GM12864 (cell line): ENCODE measurements around the gene HRG.
"Not testable (repeated sequence)": the region's sequence is repeated elsewhere in the genome, so short reads cannot be mapped to it uniquely, and the experiment has no call there.

Source experiments
- DNase-seq: peaks from one replicate; pipeline ENCODE4 v3.0.0-alpha.2; 2011; ENCODE audit warnings: low read depth
- H3K4me3 ChIP-seq: 2 replicates; pipeline ENCODE4 v1.5.1; 2011; ENCODE audit warnings: mild to moderate bottlenecking, low read depth, low read length, control low read depth
- TF ChIP-seq, protein P1 (sequence below): IDR thresholded peaks from 2 replicates; pipeline ENCODE4 v1.5.1; 2011; ENCODE audit warnings: low read depth, mild to moderate bottlenecking, moderate library complexity, low read length, control low read depth, inconsistent platforms; ENCODE audit errors: missing control alignments

Gene HRG

DNA sequence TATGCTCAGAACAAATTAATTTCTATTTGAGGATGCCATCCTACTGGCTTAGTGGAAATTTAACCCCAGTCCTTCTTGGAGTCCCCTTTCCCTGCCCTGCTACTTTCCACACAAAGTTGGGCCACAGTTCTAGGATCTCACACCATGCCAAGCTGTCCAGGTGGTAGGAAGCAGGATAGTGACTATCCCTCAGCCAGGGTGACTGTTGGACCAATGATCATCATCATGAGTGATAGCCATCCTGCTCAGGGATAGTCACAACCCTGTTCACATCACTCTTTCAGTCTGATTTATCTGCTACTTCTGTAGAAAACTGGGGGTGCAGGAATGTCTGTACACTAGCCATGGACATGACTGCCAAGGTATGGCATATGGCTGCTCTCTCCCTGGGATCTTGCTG, 12.8 kb downstream of the HRG start:
- DNase-seq = no peak
- no peak overlapping the region for H3K4me3 ChIP-seq
- TF ChIP-seq, protein P1, sequence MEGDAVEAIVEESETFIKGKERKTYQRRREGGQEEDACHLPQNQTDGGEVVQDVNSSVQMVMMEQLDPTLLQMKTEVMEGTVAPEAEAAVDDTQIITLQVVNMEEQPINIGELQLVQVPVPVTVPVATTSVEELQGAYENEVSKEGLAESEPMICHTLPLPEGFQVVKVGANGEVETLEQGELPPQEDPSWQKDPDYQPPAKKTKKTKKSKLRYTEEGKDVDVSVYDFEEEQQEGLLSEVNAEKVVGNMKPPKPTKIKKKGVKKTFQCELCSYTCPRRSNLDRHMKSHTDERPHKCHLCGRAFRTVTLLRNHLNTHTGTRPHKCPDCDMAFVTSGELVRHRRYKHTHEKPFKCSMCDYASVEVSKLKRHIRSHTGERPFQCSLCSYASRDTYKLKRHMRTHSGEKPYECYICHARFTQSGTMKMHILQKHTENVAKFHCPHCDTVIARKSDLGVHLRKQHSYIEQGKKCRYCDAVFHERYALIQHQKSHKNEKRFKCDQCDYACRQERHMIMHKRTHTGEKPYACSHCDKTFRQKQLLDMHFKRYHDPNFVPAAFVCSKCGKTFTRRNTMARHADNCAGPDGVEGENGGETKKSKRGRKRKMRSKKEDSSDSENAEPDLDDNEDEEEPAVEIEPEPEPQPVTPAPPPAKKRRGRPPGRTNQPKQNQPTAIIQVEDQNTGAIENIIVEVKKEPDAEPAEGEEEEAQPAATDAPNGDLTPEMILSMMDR = no peak

DNA sequence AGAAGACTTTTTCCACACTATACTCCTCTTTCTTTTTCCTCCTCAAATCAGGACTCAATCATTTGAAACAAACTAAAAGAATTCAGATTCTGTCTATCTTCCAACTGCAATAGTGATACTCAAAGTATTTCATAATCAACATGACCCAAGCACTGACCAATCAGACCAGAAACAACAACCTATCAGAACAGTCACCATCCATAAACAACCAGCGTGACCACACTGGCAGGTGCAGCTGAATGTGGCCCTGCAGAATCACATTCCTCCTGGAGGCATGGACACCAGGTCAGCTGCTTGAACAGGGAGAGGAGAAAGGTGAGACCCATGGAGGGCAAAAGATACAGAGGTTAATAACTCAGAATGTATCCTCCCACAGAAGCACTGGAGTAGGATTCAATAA, 13.3 kb downstream of the HRG start:
- TF ChIP-seq, protein P1 = no peak
- no peak overlapping the region for H3K4me3 ChIP-seq
- no peak for DNase-seq

- H3K4me3 ChIP-seq = no peak overlapping the region
- TF ChIP-seq, protein P1 = no peak
- DNase-seq = no peak
Measured at GRCh38 chr3:186680869-186681268, 15.1 kb downstream of the HRG start.

DNA sequence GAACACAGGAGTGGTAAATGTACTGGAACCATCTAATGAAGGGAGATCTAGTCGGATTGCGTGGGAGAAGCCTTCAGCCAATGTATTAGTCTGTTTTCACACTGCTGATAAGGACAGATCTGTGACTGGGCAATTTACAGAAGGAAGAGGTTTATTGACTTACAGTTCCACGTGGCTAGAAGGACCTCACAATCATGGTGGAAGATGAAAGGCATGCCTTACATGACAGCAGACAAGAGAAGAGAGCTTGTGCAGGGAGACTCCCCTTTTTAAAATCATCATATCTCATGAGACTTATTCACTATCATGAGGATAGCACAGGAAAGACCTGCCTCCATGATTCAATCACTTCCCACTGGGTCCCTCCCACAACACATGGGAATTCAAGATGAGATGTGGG, 17.0 kb downstream of the HRG start:
- TF ChIP-seq, protein P1 = no peak
- DNase-seq = no peak
- no peak overlapping the region for H3K4me3 ChIP-seq

DNA sequence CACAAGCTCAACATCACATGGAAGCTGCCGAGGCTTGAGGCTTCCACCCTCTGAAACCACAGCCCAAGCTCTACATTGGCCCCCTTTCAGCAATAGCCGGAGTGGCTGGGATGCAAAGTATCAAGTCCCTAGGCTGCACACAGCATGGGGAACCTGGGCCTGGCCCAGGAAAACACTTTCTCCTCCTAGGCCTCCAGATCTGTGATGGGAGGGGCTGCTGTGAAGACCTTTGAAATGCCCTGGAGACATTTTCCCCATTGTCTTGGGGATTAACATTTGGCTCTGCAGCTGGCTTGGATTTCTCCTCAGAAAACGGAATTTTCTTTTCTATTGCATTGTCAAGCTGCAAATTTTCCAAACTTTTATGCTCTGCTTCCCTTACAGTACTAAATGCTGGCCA, 18.2 kb downstream of the HRG start:
- no peak overlapping the region for H3K4me3 ChIP-seq
- TF ChIP-seq, protein P1 = no peak
- no peak for DNase-seq

DNA sequence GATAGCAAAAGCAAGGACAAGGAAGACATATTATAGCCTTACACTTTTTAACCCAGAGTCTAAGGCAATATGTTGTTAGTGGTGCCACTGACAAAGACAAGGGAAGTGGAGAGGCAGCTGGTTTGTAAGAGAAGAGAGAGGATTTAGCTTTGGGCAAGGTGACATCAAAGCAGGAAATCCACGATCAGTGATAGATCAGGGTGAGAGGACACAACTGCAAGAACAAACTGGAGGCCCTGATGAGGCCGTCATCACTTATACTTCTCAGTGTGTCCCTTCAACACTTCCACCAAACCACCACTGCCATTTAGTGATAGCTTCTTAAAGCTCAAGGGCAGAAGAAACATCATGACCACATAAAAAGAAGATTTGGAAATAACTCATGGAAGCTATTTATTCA, 20.7 kb downstream of the HRG start:
- not testable (repeated sequence) for DNase-seq

GRCh38 chr3:186687120-186687651, 21.4 kb downstream of the HRG start:
- no peak overlapping the region for H3K4me3 ChIP-seq
- DNase-seq = no peak
- TF ChIP-seq, protein P1 = no peak

More for the DNA sequence above, 20.7 kb downstream of the HRG start:
- H3K4me3 ChIP-seq = not testable (repeated sequence)

DNA sequence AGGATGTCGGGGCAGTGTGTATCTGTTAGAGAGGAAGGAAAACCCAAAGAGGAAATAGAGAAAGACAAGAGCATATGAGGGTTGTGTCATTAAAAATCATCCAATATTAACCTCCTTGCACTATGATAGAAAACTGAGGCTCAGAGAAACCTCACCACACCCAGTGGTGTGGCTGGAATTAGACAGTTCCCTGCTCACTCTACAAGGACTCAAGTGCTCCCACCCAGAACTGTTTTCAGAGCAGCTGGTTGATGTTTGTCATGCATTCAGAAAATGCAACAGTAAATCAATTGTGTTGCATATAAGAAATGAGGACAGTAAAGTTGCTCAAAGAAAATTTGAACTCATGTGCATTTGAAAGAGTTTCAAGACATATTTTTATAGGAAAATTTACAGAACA, 24.5 kb downstream of the HRG start:
- not testable (repeated sequence) for DNase-seq, H3K4me3 ChIP-seq
